HG02973 (cell line): ENCODE measurements around the gene EIF4G1.
"Not testable (repeated sequence)": the region's sequence is repeated elsewhere in the genome, so short reads cannot be mapped to it uniquely, and the experiment has no call there.

Experiments used
- ATAC-seq: cut with Tn5 transposase; IDR thresholded peaks from one replicate; pipeline ENCODE4 v1.9.1; 2021; ENCODE audit warnings: moderate library complexity; ENCODE audit not compliant: unreplicated experiment

The EIF4G1 gene

DNA sequence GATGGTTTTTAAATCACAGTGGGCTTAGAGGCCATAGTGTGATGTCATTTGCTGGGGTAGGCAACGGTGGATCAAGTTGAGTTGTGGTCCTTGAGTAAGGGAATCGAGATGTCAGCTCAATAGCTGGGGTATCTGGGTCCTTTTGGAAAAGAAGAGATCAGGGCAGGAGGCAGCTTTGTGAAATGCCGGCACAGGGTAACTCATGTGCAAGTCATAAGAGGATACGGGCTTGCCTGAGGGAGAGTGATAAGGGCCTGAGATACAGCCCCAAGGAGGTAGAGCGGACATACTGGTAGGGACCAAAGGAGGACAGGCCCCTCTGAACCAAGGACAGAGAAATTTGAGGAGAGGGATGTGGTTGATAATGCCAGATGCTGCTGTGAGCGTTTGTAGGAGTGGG is 18.8 kb downstream of the EIF4G1 start:
- no peak for ATAC-seq

DNA sequence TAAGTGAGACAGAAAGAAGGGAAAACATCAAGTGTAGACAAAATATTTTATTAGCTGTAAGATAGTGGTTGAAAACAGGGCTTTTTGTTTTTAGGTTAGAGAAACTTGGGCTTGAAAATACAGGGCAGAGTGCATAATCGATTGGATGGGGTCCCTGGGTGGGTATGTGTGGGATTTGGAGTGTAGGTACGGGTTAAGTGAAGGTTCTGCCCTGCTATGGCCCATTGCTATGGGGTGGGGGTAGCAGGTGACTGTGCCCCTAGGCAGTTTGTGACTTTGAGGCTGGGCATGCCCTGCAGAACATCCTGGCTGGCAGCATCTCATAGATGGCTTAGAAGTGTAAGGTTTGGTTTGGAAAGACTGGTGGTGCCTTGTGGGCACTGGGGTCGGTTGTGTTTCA is 19.3 kb downstream of the EIF4G1 start:
- ATAC-seq = no peak

GRCh38 chr3:184334470-184335158 is 20.2 kb downstream of the EIF4G1 start:
- no peak for ATAC-seq

GRCh38 chr3:184335291-184335660 is 20.9 kb downstream of the EIF4G1 start:
- no peak for ATAC-seq

DNA sequence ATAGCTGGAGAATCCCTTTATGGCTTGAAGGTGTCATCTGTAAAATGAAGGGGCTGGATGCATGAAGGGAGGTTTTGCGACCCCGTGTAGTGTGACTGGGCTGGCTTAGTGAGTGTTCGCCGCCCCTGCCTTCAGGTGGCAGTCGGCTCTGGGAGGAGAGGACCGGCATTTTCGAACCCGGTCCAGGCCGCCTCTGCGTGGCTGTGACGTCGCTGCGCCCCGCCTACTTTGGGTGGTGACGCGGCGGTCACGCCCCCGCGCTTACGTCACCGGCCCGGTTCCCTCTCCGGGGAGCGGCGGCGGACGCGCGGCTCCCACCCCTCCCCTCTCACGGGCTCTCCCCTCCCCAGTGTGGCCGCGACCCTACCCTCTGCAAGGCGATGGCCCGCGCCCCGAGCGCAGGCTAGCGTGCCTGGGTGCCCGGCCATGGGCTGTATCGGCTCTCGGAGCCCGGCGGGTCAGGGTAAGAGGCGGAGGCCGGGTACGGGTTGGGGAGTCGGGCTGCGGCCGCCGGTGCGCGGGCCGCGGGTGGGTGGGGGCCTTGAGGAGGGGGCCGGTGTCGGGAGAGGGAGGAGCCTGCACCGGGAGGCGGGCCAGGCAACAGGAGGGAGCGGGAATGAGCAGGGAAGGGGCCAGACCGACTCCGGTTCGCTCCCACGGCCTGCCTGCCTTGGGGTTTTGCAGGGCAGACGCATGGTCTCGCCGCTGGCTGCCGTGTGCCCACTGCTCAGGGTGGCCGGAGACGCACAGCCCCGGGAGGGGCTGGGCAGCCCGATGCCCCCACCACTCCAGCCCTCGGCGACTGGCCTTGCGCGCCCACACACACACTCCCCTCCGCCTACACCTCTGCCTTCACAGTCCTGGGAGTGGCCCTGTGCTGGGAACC is 21.5 kb downstream of the EIF4G1 start:
- ATAC-seq = no peak

GRCh38 chr3:184336547-184337398 is 22.4 kb downstream of the EIF4G1 start:
- no peak for ATAC-seq

GRCh38 chr3:184337399-184337714 is 23.0 kb downstream of the EIF4G1 start, which contains the start of gene FAM131A:
TSS of gene FAM131A (plus strand) at chr3:184337600. CDS start at chr3:184337631, 31 bp downstream.
- no peak for ATAC-seq

- ATAC-seq = no peak
Measured at GRCh38 chr3:184337981-184338380, 23.6 kb downstream of the EIF4G1 start.

DNA sequence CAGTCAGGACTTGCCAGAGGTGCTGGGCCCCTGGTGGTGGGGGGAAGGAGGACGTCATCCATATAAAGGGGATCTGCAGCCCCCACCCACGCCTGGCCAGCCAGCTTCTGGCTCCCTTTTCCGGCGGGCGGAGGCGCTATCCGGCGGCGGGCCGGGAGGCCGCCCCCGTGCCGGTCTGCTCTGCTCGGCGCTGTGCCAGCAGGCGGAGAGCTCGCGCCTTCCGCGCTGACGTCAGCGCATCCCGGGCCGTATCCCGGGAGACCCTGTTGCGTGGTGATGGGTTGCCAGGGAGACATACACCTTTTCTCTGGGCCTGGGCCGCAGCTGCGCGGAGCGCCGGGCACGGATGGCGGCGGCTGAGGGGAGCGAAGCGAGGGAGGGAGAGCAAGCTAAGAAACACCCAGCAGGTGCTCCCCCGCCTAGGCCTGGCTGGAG is 24.1 kb downstream of the EIF4G1 start:
- ATAC-seq = no peak

DNA sequence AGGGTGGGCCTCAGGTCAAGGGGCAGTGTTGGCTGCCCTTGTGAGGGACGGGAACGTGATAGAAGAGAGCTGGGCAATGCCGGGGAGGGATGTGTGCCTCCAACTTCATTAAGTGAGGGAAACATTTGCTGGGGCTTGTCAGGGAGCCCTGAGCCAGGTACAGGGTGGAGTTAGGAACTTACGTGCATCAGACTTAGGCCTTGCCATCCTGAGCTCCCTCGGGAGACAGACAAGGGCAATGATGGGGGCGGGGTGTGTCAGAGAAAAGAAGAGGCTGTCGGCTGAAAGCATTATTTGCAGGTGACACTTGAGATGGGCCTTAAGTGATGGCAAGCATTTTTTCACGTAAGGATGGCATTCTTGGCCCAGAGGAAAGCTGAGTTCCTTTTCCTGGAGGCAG is 24.6 kb downstream of the EIF4G1 start:
- ATAC-seq = no peak

GRCh38 chr3:184339451-184340135 is 25.2 kb downstream of the EIF4G1 start:
- ATAC-seq = not testable (repeated sequence)

DNA sequence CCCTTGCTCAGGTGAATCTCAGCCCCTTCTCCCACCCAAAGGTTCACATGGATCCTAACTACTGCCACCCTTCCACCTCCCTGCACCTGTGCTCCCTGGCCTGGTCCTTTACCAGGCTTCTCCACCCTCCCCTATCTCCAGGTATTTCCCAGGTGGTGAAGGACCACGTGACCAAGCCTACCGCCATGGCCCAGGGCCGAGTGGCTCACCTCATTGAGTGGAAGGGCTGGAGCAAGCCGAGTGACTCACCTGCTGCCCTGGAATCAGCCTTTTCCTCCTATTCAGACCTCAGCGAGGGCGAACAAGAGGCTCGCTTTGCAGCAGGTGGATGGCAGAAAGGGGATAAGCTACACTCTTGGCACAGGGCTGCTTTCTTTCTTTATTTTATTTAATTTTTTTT is 27.5 kb downstream of the EIF4G1 start:
- ATAC-seq = no peak

DNA sequence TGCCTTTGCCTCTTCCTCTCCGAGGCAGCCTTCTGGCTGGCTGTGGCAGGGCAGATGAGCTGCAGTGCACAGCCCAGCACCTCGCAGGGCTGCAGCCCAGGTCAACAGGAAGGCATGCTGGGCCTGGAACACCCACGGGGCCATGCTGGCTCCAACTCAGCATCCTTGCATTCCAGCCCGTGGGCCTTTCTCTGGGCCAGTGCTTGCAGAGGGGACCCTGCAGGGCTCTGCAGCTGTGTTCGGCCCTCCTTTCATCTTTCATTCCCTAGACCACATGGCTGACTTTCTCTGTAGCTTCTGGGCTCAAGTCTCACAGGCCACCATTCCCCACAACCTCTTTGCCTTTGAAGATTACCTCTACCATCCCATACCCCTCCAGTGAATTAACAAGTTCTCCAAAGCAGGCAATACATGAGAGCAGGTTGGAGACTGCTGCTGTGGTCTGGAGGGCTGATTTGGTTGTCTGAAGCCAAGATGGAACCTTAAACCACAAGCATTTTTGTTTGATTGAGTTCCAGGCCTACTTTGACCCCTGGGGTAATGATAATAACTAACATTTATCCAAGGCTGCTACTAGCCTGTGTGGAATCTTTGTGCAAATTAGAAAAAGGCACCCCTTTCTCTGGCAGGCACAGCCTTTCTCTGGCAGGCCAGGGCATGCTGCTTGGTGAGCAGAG is 28.9 kb downstream of the EIF4G1 start:
- ATAC-seq = no peak

GRCh38 chr3:184344579-184345316 is 30.3 kb downstream of the EIF4G1 start:
- no peak for ATAC-seq

- no peak for ATAC-seq
Measured at GRCh38 chr3:184345317-184346144, 31.1 kb downstream of the EIF4G1 start.

GRCh38 chr3:184346480-184347190 is 32.2 kb downstream of the EIF4G1 start:
- ATAC-seq = no peak

DNA sequence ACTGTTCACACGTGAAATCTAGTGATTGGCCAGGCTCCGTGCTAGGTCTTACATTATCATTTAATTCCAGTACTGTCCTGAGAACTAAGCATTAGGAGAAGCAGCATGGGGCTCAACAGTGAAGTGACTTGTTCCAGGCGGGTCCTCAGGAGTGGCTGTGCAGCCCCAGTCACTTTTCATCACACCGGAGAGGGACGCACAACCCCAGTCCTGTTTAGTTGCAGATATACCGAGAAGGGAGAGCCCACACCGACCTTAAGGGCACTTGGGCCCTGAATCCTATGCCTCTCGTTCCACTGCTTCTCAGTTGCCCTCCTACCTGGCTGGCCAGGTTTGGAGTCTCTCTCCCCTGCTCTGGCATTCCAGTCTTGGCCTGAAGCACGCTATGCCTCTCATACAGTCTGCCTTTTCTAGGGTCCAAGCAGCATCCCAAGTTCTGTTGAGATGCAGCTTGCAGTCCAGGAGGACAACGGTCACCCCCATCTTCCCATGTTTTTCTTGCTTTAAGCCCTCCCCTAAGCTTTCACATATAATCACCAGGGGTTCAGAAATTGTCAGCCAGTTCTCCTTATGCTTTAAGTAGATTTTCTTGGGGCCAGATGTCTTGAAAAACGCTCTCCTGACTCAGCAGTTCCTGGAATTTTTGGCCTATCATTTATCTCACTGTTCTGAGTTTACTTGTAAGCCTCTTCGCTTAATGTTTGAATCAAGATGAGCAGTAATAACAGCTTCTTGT is 33.1 kb downstream of the EIF4G1 start:
- no peak for ATAC-seq

- ATAC-seq = no peak
Measured at GRCh38 chr3:184348057-184348382, 33.6 kb downstream of the EIF4G1 start.
